SK-N-SH treated with all-trans-retinoic acid at 6 μM for 48 hours (cell line): Measurements from ENCODE around the gene ST6GAL2.

Experiments used
- ATAC-seq: fragments of 200-7000 bp; cut with Tn5 transposase; 3 replicates; pipeline ENCODE4 v1.9.1; 2020; ENCODE audit warnings: mild to moderate bottlenecking, moderate library complexity
- BACH2 ChIP-seq: fragments of 250-450 bp; sonication (Bioruptor Pico); IDR thresholded peaks from 2 replicates; pipeline ENCODE4 v1.9.0; 2021; ENCODE audit warnings: mild to moderate bottlenecking, borderline replicate concordance
- CSDC2 ChIP-seq: fragments of 250-450 bp; sonication (Bioruptor Pico); IDR thresholded peaks from 2 replicates; pipeline ENCODE4 v1.5.0; 2020; ENCODE audit warnings: mild to moderate bottlenecking, moderate library complexity
- CSRNP3 ChIP-seq: fragments of 250-450 bp; sonication (Bioruptor Pico); IDR thresholded peaks from 2 replicates; pipeline ENCODE4 v1.5.1; 2021; ENCODE audit warnings: mild to moderate bottlenecking, moderate library complexity
- ESRRG ChIP-seq: fragments of 250-450 bp; sonication (Bioruptor Pico); IDR thresholded peaks from 2 replicates; pipeline ENCODE4 v1.6.1; 2021; ENCODE audit warnings: mild to moderate bottlenecking
- GLIS3 ChIP-seq: fragments of 250-450 bp; sonication (Bioruptor Pico); IDR thresholded peaks from 2 replicates; pipeline ENCODE4 v1.5.0; 2020; ENCODE audit warnings: mild to moderate bottlenecking, moderate library complexity
- ISL1 ChIP-seq: fragments of 250-450 bp; sonication (Bioruptor Pico); IDR thresholded peaks from 2 replicates; pipeline ENCODE4 v2.1.2; 2022; ENCODE audit warnings: mild to moderate bottlenecking, moderate library complexity
- OSR1 ChIP-seq: fragments of 250-450 bp; sonication (Bioruptor Pico); IDR thresholded peaks from 2 replicates; pipeline ENCODE4 v1.8.0; 2022; ENCODE audit warnings: moderate library complexity, mild to moderate bottlenecking, inconsistent platforms
- PATZ1 ChIP-seq: fragments of 250-450 bp; sonication (Bioruptor Pico); IDR thresholded peaks from 2 replicates; pipeline ENCODE4 v1.8.0; 2020; ENCODE audit warnings: mild to moderate bottlenecking, moderate library complexity, borderline replicate concordance
- POU6F1 ChIP-seq: fragments of 250-450 bp; sonication (Bioruptor Pico); IDR thresholded peaks from 2 replicates; pipeline ENCODE4 v1.8.0; 2021; ENCODE audit warnings: low read depth, mild to moderate bottlenecking, moderate library complexity, borderline replicate concordance
- PPARA ChIP-seq: fragments of 250-450 bp; sonication (Bioruptor Pico); IDR thresholded peaks from 2 replicates; pipeline ENCODE4 v1.5.0; 2020; ENCODE audit warnings: mild to moderate bottlenecking, borderline replicate concordance
- RARB ChIP-seq: fragments of 250-450 bp; sonication (Bioruptor Pico); IDR thresholded peaks from 2 replicates; pipeline ENCODE4 v1.8.0; 2021; ENCODE audit warnings: mild to moderate bottlenecking, moderate library complexity
- SNAI2 ChIP-seq: fragments of 250-450 bp; sonication (Bioruptor Pico); IDR thresholded peaks from 2 replicates; pipeline ENCODE4 v1.5.0; 2020; ENCODE audit warnings: mild to moderate bottlenecking, moderate library complexity
- TCF4 ChIP-seq: fragments of 250-450 bp; sonication (Bioruptor Pico); IDR thresholded peaks from 2 replicates; pipeline ENCODE4 v1.8.0; 2021; ENCODE audit warnings: mild to moderate bottlenecking, moderate library complexity, borderline replicate concordance
- TOX ChIP-seq: fragments of 250-450 bp; sonication (Bioruptor Pico); IDR thresholded peaks from 2 replicates; pipeline ENCODE4 v1.8.0; 2021; ENCODE audit warnings: mild to moderate bottlenecking, moderate library complexity, borderline replicate concordance
- ZC3H10 ChIP-seq: fragments of 250-450 bp; sonication (Bioruptor Pico); IDR thresholded peaks from 2 replicates; pipeline ENCODE4 v1.5.1; 2021; ENCODE audit warnings: mild to moderate bottlenecking, moderate library complexity
- ZFP3 ChIP-seq: fragments of 250-450 bp; sonication (Bioruptor Pico); IDR thresholded peaks from 2 replicates; pipeline ENCODE4 v1.5.0; 2020; ENCODE audit warnings: mild to moderate bottlenecking, moderate library complexity
- ZFP30 ChIP-seq: fragments of 450-650 bp; formaldehyde crosslinking; IDR thresholded peaks from 2 replicates; pipeline ENCODE4 v1.5.0; 2022; ENCODE audit warnings: mild to moderate bottlenecking, moderate library complexity
- ZNF565 ChIP-seq: fragments of 450-650 bp; formaldehyde crosslinking; conservative IDR thresholded peaks from 2 replicates; pipeline ENCODE4 v1.5.0; 2020; ENCODE audit warnings: low read depth, mild to moderate bottlenecking, moderate library complexity
- ZNF70 ChIP-seq: fragments of 450-650 bp; formaldehyde crosslinking; IDR thresholded peaks from 2 replicates; pipeline ENCODE4 v1.5.0; 2020; ENCODE audit warnings: mild to moderate bottlenecking, moderate library complexity
- ZNF8 ChIP-seq: fragments of 450-650 bp; formaldehyde crosslinking; IDR thresholded peaks from 2 replicates; pipeline ENCODE4 v1.5.0; 2020; ENCODE audit warnings: mild to moderate bottlenecking, moderate library complexity

ST6GAL2 gene

GRCh38 chr2:106798826-106799552, 87.0 kb downstream of the ST6GAL2 start:
- TF ChIP-seq ESRRG (CRISPR knock-in tag) (no peak), ZFP30 (CRISPR knock-in tag) (no peak), TOX (CRISPR knock-in tag) (no peak), ZC3H10 (CRISPR knock-in tag) (no peak), POU6F1 (CRISPR knock-in tag) (no peak), PPARA (CRISPR knock-in tag) (no peak), ZNF70 (CRISPR knock-in tag) (no peak), OSR1 (CRISPR knock-in tag) (no peak), PATZ1 (CRISPR knock-in tag) (no peak), ZNF8 (no peak), GLIS3 (CRISPR knock-in tag) (no peak), CSRNP3 (no peak), ZFP3 (no peak), RARB (CRISPR knock-in tag) (no peak)
- TF ChIP-seq, all 23 proteins: peak for 0
- no peak for ATAC-seq

DNA sequence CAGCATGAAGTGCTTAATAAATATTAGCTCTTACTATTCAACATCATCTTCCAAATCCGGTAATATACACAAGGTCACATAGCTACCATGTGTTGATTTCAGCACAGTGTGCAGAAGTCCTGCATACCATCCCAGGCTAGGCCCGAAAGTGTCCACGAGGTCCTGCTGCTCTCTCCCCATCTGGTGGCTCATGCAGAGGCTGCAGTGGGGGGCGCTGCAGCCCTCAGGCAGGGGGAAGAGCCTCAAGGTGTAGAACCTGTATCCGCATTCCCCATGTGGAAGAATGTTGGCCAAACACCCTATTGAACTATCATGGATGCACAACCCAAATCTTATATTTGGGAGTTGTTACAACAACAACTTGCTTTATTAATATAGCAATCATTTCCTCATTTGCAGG, 88.5 kb downstream of the ST6GAL2 start:
- no peak for ATAC-seq
- TF ChIP-seq ZC3H10 (CRISPR knock-in tag): no peak
- TF ChIP-seq ZFP30 (CRISPR knock-in tag): no peak
- TF ChIP-seq TCF4: no peak
- TF ChIP-seq TOX (CRISPR knock-in tag): no peak
- no peak for TF ChIP-seq PPARA (CRISPR knock-in tag)
- TF ChIP-seq ZNF565 (CRISPR knock-in tag): no peak
- no peak for TF ChIP-seq ZNF8
- TF ChIP-seq ISL1 (CRISPR knock-in tag): no peak
- no peak for TF ChIP-seq GLIS3 (CRISPR knock-in tag)
- TF ChIP-seq SNAI2 (CRISPR knock-in tag): no peak
- no peak for TF ChIP-seq RARB (CRISPR knock-in tag)
- TF ChIP-seq BACH2: no peak
- TF ChIP-seq CSDC2 (CRISPR knock-in tag): no peak
- no peak for TF ChIP-seq OSR1 (CRISPR knock-in tag)
- no peak for TF ChIP-seq ZFP3
- no peak for TF ChIP-seq ZNF70 (CRISPR knock-in tag)
- TF ChIP-seq PATZ1 (CRISPR knock-in tag): no peak
- no peak for TF ChIP-seq CSRNP3
- TF ChIP-seq POU6F1 (CRISPR knock-in tag): no peak
